Activated CD4-positive, alpha-beta memory T cell treated with anti-CD3 and anti-CD28 coated beads, Interleukin-2, amount 10 ng/mL, durations not matched to agents 7 days and 5 days (primary cell): ENCODE data around the gene NUP205. TPM values are rescaled to one million over a fixed set of nuclear protein-coding genes. Genes with fewer than 3 reads are reported as not detected.

ENCODE experiments used
- total RNA-seq, 2 experiments: library from RNA; stranded (reverse); gene quantifications; one replicate each; pipeline ENCODE4 v1.2.3, GENCODE V29; 2021

NUP205 gene
- total RNA-seq, 2 experiments from 2014 or later: 91.2 to 92.3 TPM

Other genes starting within 250 kb of the NUP205 start
- 10 to 100 TPM; 21.9 to 24.6 TPM for gene CNOT4, start 47.8 kb upstream of the NUP205 start, total RNA-seq
- gene STMP1, start 104.6 kb downstream of the NUP205 start, total RNA-seq: 10 to 100 TPM; 19.7 to 20.5 TPM
- not detected for gene SLC13A4, start 170.3 kb downstream of the NUP205 start, total RNA-seq
- not detected for gene FAM180A, start 190.9 kb downstream of the NUP205 start, total RNA-seq